Fibroblast of villous mesenchyme (primary cell): ENCODE results near the gene SLC12A3. TPM values are rescaled to one million over a fixed set of nuclear protein-coding genes. Genes with fewer than 3 reads are reported as not detected.
A peak's percentile ranks its signal among the peaks of the same experiment; 100 is the strongest.
"Not testable (repeated sequence)": the region's sequence is repeated elsewhere in the genome, so short reads cannot be mapped to it uniquely, and the experiment has no call there.

Experiments
- DNase-seq: peaks from one replicate; pipeline ENCODE4 v3.0.0-alpha.2; 2010; ENCODE audit warnings: low read depth
- H3K4me3 ChIP-seq: 2 replicates; pipeline ENCODE4 v1.5.1; 2011; ENCODE audit warnings: low read depth, mild to moderate bottlenecking, low read length
- CTCF ChIP-seq: IDR thresholded peaks from 2 replicates; pipeline ENCODE4 v1.5.1; 2012; ENCODE audit warnings: low read depth, mild to moderate bottlenecking, low read length; ENCODE audit not compliant: insufficient read depth
- total RNA-seq: library from RNA; depleted of rRNA; stranded (reverse); fragments of >200 nt; gene quantifications from 2 replicates; pipeline ENCODE4 v1.2.3, GENCODE V29; 2012

SLC12A3 gene
- total RNA-seq, 1 donor = not detected

- no peak for TF ChIP-seq CTCF
- DNase-seq = no peak
These were observed 3.2 kb downstream of the SLC12A3 start for GRCh38 chr16:56868175-56868574.

GRCh38 chr16:56868766-56869165 lies 3.8 kb downstream of the SLC12A3 start:
- DNase-seq, H3K4me3 ChIP-seq: not testable (repeated sequence)

More at GRCh38 chr16:56868175-56868574, 3.2 kb downstream of the SLC12A3 start:
- H3K4me3 ChIP-seq = no peak overlapping the region

- DNase-seq = no peak
- no peak overlapping the region for H3K4me3 ChIP-seq
- TF ChIP-seq CTCF = peak; percentile 42
These were observed 4.7 kb downstream of the SLC12A3 start for GRCh38 chr16:56869513-56870275.

- TF ChIP-seq CTCF = no peak
- DNase-seq = no peak
These were observed 5.4 kb downstream of the SLC12A3 start for GRCh38 chr16:56870276-56870888.

GRCh38 chr16:56871172-56871593 lies 6.2 kb downstream of the SLC12A3 start:
- H3K4me3 ChIP-seq = no peak overlapping the region
- peak; percentile 70 for DNase-seq
- no peak for TF ChIP-seq CTCF

More at GRCh38 chr16:56870276-56870888, 5.4 kb downstream of the SLC12A3 start:
- H3K4me3 ChIP-seq = no peak overlapping the region

- TF ChIP-seq CTCF = no peak
- no peak for DNase-seq
- H3K4me3 ChIP-seq = no peak overlapping the region
These were observed 7.9 kb downstream of the SLC12A3 start for GRCh38 chr16:56872863-56873391.

- DNase-seq = peak; percentile 71
- peak; percentile 25 for TF ChIP-seq CTCF
- no peak overlapping the region for H3K4me3 ChIP-seq
These were observed 9.8 kb downstream of the SLC12A3 start for GRCh38 chr16:56874800-56875199.
